Testis (tissue), 2 donors: ENCODE data around the gene LRFN4.

Experiments used
- POLR2A ChIP-seq: fragments of 450-650 bp; IDR thresholded peaks from one replicate; pipeline ENCODE4 v1.6.1; 2017; ENCODE audit warnings: antibody characterized with exemption, mild to moderate bottlenecking, moderate library complexity
- TF ChIP-seq, protein P1 (sequence below), 3 experiments: fragments of 450-650 bp in 2 of 3; fragments of 200-600 bp in 1 of 3; sonication (generic) in 1 of 3; IDR thresholded peaks; one replicate each; pipeline ENCODE4 v1.5.1; 2016 to 2019; ENCODE audit warnings: antibody characterized with exemption in 3 of 3, mild to moderate bottlenecking in 2 of 3, moderate library complexity in 1 of 3

DNA sequence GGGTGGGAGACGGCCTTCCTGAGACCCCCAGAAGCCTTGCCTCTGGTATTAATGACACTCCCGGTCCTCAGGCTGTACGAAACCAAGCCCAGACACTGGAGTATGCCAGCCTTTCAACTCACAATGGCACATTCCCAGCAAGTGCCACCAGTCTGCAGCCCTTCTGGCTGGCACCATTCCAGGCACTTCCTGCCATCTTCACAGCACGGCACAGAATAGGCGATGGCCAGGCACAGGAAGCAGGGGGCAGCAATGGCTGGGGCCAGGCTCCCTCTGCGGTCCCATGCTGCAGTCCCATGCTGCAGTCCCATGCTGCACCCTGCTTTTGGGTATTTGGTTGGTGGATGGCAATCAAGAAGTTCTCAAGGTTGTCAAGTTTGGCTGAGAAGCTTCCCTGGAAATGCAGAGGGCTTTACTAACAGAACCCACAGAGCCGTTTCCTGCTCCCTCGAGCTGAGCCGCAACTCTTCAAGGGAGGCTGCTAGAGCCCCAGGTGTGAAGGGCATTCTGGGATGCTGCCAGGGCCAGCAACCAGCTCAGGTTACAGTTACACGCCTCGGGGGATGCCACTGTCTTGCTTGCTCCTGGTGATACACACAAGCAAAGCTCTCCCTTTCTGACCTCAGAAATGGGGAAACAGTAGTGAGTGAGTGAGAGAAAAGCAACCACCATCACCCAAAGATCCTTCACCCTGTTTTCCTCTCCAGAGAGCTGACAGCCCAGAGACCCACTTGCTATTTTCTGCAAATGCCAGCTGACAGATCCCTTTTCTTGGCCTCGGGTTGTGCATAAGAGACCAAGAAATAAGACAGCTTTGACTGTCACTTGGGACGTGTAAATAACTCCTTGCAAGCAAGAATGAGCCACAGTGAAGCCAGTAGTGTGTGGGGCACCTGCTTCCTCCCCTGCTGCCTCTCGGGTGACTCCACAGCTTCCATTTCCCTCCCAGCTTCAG is 23.9 kb downstream of the LRFN4 start:
- no peak for TF ChIP-seq POLR2A
- TF ChIP-seq, protein P1, sequence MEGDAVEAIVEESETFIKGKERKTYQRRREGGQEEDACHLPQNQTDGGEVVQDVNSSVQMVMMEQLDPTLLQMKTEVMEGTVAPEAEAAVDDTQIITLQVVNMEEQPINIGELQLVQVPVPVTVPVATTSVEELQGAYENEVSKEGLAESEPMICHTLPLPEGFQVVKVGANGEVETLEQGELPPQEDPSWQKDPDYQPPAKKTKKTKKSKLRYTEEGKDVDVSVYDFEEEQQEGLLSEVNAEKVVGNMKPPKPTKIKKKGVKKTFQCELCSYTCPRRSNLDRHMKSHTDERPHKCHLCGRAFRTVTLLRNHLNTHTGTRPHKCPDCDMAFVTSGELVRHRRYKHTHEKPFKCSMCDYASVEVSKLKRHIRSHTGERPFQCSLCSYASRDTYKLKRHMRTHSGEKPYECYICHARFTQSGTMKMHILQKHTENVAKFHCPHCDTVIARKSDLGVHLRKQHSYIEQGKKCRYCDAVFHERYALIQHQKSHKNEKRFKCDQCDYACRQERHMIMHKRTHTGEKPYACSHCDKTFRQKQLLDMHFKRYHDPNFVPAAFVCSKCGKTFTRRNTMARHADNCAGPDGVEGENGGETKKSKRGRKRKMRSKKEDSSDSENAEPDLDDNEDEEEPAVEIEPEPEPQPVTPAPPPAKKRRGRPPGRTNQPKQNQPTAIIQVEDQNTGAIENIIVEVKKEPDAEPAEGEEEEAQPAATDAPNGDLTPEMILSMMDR (IDR thresholded peaks at IDR 0.05), result no peak
